ENCODE data around the gene PRELID3B.
"Not testable (repeated sequence)": the region's sequence is repeated elsewhere in the genome, so short reads cannot be mapped to it uniquely, and the experiment has no call there.

PRELID3B gene

GRCh38 chr20:59048681-59049030 is 6.1 kb upstream of the PRELID3B start:
- DNase-seq (ENCODE audit: low spot score), result no peak

- DNase-seq (ENCODE audit: low spot score), result peak; percentile 51
Observed at GRCh38 chr20:59047938-59048680, 5.5 kb upstream of the PRELID3B start.

- DNase-seq (ENCODE audit: low spot score), result no peak
Observed at GRCh38 chr20:59046862-59047261, 4.3 kb upstream of the PRELID3B start.

- DNase-seq (ENCODE audit: low spot score), result no peak
Observed at GRCh38 chr20:59044796-59045195, 2.2 kb upstream of the PRELID3B start.

- no peak for DNase-seq (ENCODE audit: low spot score)
Observed at GRCh38 chr20:59044295-59044694, 1.7 kb upstream of the PRELID3B start.

GRCh38 chr20:59043698-59044097 is 1.1 kb upstream of the PRELID3B start:
- peak; percentile 28 for DNase-seq (ENCODE audit: low spot score)

- peak; percentile 100 for DNase-seq (ENCODE audit: low spot score)
Observed at GRCh38 chr20:59042796-59043631, 428 bp upstream of the PRELID3B start.

GRCh38 chr20:59041487-59041886 is 1.1 kb downstream of the PRELID3B start:
- not testable (repeated sequence) for DNase-seq (ENCODE audit: low spot score)

- DNase-seq (ENCODE audit: low spot score), result no peak
Observed at GRCh38 chr20:59040667-59041066, 1.9 kb downstream of the PRELID3B start.

GRCh38 chr20:59039233-59039632 is 3.4 kb downstream of the PRELID3B start:
- DNase-seq (ENCODE audit: low spot score), result no peak

- DNase-seq (ENCODE audit: low spot score), result no peak
Observed at GRCh38 chr20:59037386-59037785, 5.2 kb downstream of the PRELID3B start.

- DNase-seq (ENCODE audit: low spot score), result no peak
Observed at GRCh38 chr20:59035381-59035780, 7.2 kb downstream of the PRELID3B start.

GRCh38 chr20:59033616-59034165 is 8.9 kb downstream of the PRELID3B start:
- DNase-seq (ENCODE audit: low spot score), result no peak

- DNase-seq (ENCODE audit: low spot score), result no peak
Observed at GRCh38 chr20:59033093-59033492, 9.5 kb downstream of the PRELID3B start.

- peak; percentile 52 for DNase-seq (ENCODE audit: low spot score)
Observed at GRCh38 chr20:59032713-59033059, 9.9 kb downstream of the PRELID3B start.

- peak; percentile 98 for DNase-seq (ENCODE audit: low spot score)
Observed at GRCh38 chr20:59032023-59032712, 10.4 kb downstream of the PRELID3B start, which contains the start of gene ATP5F1E. ATP5F1E (minus strand) TSS chr20:59032335; CDS start chr20:59032251, 84 bp downstream.

GRCh38 chr20:59031564-59032022 is 11.0 kb downstream of the PRELID3B start:
- DNase-seq (ENCODE audit: low spot score), result no peak

GRCh38 chr20:59030911-59031563 is 11.5 kb downstream of the PRELID3B start:
- no peak for DNase-seq (ENCODE audit: low spot score)

GRCh38 chr20:59028812-59029211 is 13.8 kb downstream of the PRELID3B start:
- no peak for DNase-seq (ENCODE audit: low spot score)

- peak; percentile 51 for DNase-seq (ENCODE audit: low spot score)
Observed at GRCh38 chr20:59027741-59028320, 14.8 kb downstream of the PRELID3B start.

All from AG20443 (cell line).